H1 (cell line): Measurements from ENCODE around the gene SND1.

Source experiments
- EP300 ChIP-seq, 2 experiments: IDR thresholded peaks; 1 replicate in 1 of 2; 2 replicates in 1 of 2; pipeline ENCODE4 v1.6.1; 2011 to 2012; ENCODE audit warnings: low read depth in 2 of 2, low read length in 2 of 2, mild to moderate bottlenecking in 2 of 2, borderline replicate concordance in 1 of 2, inconsistent platforms in 1 of 2, moderate library complexity in 1 of 2
- HDAC2 ChIP-seq, 2 experiments: fragments of 300-600 bp in 1 of 2; sonication (generic) in 1 of 2; IDR thresholded peaks; 2 replicates each; pipeline ENCODE4 v1.6.1; 2011 to 2012; ENCODE audit warnings: low read depth in 2 of 2, low read length in 2 of 2, mild to moderate bottlenecking in 2 of 2, moderate library complexity in 2 of 2, borderline replicate concordance in 1 of 2, inconsistent platforms in 1 of 2
- POLR2AphosphoS5 ChIP-seq: IDR thresholded peaks from 2 replicates; pipeline ENCODE4 v1.6.1; 2011; ENCODE audit warnings: low read depth, low read length
- RBBP5 ChIP-seq: IDR thresholded peaks from 2 replicates; pipeline ENCODE4 v1.7.1; 2012; ENCODE audit warnings: low read depth, mild to moderate bottlenecking, inconsistent platforms, low read length, moderate library complexity, borderline replicate concordance
- SIN3A ChIP-seq, 2 experiments: IDR thresholded peaks in 1 of 2; conservative IDR thresholded peaks in 1 of 2; 2 replicates each; pipeline ENCODE4 v1.6.1; 2011 to 2012; ENCODE audit warnings: low read length in 2 of 2, improper control_type of control experiment in 1 of 2, low read depth in 1 of 2, mild to moderate bottlenecking in 1 of 2
- TCF12 ChIP-seq: IDR thresholded peaks from 2 replicates; pipeline ENCODE4 v1.6.1; 2011; ENCODE audit warnings: low read depth, mild to moderate bottlenecking, low read length
- ZNF274 ChIP-seq: IDR thresholded peaks from 2 replicates; pipeline ENCODE4 v1.7.0; 2012; ENCODE audit warnings: low read length, borderline replicate concordance; ENCODE audit errors: extremely low read depth
- TF ChIP-seq, protein P1 (sequence below), 3 experiments: IDR thresholded peaks; 1 replicate in 2 of 3; 2 replicates in 1 of 3; pipeline versions ENCODE4 v1.5.1 to v1.6.1; 2011; ENCODE audit warnings: low read length in 3 of 3, mild to moderate bottlenecking in 3 of 3, inconsistent platforms in 2 of 3, low read depth in 1 of 3, moderate library complexity in 1 of 3; ENCODE audit not compliant: insufficient read depth in 1 of 3; ENCODE audit errors: control extremely low read depth in 1 of 3

DNA sequence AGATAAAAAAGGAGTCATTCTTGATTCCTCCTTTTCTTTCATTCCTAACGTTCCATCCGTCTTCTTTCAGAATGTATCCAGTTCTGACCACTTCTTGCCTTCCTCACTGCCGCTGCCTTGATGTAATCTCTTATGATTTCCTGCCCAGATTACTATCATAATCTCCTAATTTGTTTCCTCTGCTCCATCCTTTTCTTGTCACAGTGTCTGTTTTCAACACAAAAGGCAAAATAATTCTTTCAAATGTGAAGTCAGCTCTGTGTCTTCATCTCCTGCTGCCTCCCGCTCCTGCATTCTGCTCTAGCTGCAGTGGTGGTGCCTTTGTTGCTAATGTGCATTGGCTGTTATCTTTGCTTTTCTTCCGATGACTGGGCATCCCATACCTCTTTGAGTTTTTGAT is 150.9 kb downstream of the SND1 start:
- TF ChIP-seq, protein P1, sequence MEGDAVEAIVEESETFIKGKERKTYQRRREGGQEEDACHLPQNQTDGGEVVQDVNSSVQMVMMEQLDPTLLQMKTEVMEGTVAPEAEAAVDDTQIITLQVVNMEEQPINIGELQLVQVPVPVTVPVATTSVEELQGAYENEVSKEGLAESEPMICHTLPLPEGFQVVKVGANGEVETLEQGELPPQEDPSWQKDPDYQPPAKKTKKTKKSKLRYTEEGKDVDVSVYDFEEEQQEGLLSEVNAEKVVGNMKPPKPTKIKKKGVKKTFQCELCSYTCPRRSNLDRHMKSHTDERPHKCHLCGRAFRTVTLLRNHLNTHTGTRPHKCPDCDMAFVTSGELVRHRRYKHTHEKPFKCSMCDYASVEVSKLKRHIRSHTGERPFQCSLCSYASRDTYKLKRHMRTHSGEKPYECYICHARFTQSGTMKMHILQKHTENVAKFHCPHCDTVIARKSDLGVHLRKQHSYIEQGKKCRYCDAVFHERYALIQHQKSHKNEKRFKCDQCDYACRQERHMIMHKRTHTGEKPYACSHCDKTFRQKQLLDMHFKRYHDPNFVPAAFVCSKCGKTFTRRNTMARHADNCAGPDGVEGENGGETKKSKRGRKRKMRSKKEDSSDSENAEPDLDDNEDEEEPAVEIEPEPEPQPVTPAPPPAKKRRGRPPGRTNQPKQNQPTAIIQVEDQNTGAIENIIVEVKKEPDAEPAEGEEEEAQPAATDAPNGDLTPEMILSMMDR (IDR thresholded peaks at IDR 0.05; ENCODE audit: control extremely low read depth in 1 of 3, insufficient read depth in 1 of 3, low read depth in 1 of 3, low read length in 3 of 3): no peak
- TF ChIP-seq ZNF274 (no peak), RBBP5 (no peak), HDAC2 (IDR thresholded peaks at IDR 0.05; ENCODE audit: borderline replicate concordance in 1 of 2, low read depth in 2 of 2, low read length in 2 of 2) (no peak), EP300 (IDR thresholded peaks at IDR 0.05; ENCODE audit: borderline replicate concordance in 1 of 2, low read depth in 2 of 2, low read length in 2 of 2) (no peak), POLR2AphosphoS5 (no peak), TCF12 (no peak), SIN3A (conservative IDR thresholded peaks at IDR 0.05 in 1 of 2, IDR thresholded peaks at IDR 0.05 in 1 of 2; ENCODE audit: low read depth in 1 of 2, low read length in 2 of 2) (no peak)
